ENCODE data around the gene PLA2G2E.
"Not testable (repeated sequence)": the region's sequence is repeated elsewhere in the genome, so short reads cannot be mapped to it uniquely, and the experiment has no call there.

The PLA2G2E gene

GRCh38 chr1:19880841-19881240, 42.6 kb downstream of the PLA2G2E start:
- not testable (repeated sequence) for DNase-seq

DNA sequence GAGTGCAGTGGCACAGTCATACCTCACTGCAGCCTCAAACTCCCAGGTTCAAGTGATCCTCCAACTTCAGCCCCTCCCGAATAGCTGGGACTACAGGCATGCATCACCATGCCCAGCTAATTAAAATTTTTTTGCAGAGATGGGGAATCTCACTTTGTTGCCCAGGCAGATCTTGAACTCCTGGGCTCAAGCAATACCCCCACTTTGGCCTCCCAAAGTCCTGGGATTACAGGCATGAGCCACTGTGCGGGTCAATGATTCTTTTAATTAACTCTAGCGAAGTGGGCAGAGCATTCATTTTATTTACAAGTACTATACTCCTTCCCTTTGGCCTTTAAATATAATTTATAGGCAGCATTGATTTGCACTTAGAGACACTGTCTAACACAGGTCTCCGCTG, 43.8 kb downstream of the PLA2G2E start:
- no peak for DNase-seq

DNA sequence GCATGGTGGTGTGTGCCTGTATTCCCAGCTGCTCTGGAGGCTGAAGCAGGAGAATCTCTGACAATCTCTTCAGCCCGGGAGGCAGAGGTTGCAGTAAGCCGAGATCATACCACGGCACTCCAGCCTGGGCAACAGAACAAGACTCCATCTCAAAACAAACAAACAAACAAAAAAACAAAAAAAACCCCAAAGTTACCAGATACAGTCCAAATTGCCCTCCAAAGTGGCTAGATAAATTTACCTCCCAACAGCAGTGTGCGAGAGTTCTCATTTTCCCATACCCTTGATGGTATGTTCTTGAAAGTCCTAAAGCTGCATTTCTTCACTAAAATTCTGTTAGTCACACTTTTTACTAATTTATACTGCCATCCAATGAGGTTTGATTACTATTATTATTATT, 44.2 kb downstream of the PLA2G2E start:
- DNase-seq = no peak

- no peak for DNase-seq
Measured at GRCh38 chr1:19878637-19878985, 44.8 kb downstream of the PLA2G2E start.

- DNase-seq = no peak
Measured at GRCh38 chr1:19877821-19878636, 45.4 kb downstream of the PLA2G2E start.

DNA sequence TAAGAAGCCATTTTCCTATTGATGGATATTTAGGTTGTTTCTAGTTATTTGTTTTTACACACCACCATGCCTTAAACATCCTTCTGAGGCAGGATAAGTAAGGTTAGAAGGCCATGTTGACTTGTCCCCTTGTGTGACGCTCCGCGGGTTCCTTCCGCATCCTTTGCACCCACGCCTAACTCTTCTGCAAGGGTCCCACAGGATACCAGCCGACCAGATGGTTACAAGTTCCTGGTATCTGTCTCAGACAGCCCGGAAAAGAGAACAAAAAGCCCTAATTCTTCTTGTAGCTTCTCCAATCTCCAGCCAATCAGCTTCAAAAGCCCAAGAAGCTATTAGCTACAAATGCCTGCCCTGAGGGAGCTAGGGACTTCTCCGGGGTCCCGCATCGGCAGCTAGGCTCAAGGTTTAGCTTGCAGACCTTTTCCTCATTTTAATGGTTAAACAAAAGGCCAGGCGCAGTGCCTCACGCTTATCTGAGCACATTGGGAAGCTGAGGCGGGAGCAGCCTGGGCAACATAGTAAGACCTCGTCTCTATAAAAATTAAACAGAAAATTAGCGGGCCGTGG, 46.2 kb downstream of the PLA2G2E start:
- DNase-seq = no peak

DNA sequence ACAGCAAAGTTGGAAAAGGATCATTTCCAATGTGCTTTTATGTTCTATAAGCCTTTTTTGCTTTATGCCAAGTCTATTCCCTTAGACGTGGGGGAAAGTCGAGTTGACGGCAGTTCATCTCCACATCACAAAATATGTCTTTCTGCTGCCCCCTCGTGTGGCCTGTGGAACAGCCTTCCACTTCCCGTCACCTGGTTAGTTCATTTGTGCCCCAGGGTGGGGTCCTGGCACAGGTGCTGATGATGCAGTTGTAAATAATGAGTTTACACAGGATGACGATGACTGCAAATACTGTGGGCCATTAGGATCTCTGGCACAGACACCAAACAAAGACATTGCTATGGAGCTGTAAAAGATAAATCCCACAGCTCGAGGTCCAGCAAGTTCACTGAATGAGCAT, 51.2 kb downstream of the PLA2G2E start:
- peak; percentile 67 for DNase-seq

Data from NCI-H2029 treated with DMSO at 0.1 percent for 48 hours (cell line).